Chondrocyte (in vitro differentiated cells): ENCODE measurements around the gene CTAG2. TPM values are rescaled to one million over a fixed set of nuclear protein-coding genes. Genes with fewer than 3 reads are reported as not detected.

Source experiments
- DNase-seq: peaks from one replicate; pipeline ENCODE4 v3.0.0; 2021; ENCODE audit warnings: mixed read lengths, low spot score
- H3K27ac Mint-ChIP-seq: one replicate; pipeline ENCODE4 v1.8.0; 2021; ENCODE audit warnings: mild to moderate bottlenecking, moderate library complexity, mixed read lengths; ENCODE audit not compliant: unreplicated experiment
- H3K27me3 Mint-ChIP-seq: 2 replicates; pipeline ENCODE4 v1.8.0; 2021; ENCODE audit warnings: low read depth, mixed read lengths
- H3K36me3 Mint-ChIP-seq: 2 replicates; pipeline ENCODE4 v1.8.0; 2021; ENCODE audit warnings: low read depth, mixed read lengths
- H3K4me1 Mint-ChIP-seq: 2 replicates; pipeline ENCODE4 v1.8.0; 2021; ENCODE audit warnings: low read depth, mild to moderate bottlenecking, mixed read lengths
- H3K4me3 Mint-ChIP-seq: one replicate; pipeline ENCODE4 v1.8.0; 2021; ENCODE audit warnings: mild to moderate bottlenecking, moderate library complexity, mixed read lengths; ENCODE audit not compliant: unreplicated experiment
- H3K9me3 Mint-ChIP-seq: 2 replicates; pipeline ENCODE4 v1.8.0; 2021; ENCODE audit warnings: low read depth, mixed read lengths
- CTCF ChIP-seq: fragments of 200-600 bp; sonication (generic); IDR thresholded peaks from 2 replicates; pipeline ENCODE4 v1.5.0; 2021; ENCODE audit warnings: antibody characterized with exemption, mild to moderate bottlenecking, moderate library complexity
- total RNA-seq: library from RNA; stranded (reverse); gene quantifications from 3 replicates; pipeline ENCODE4 v1.2.1, GENCODE V29; 2021

Gene CTAG2
- total RNA-seq, 1 donor from 2014 or later: not detected

- Mint-ChIP-seq H3K9me3 (peaks cover 13% of the 10 kb centered on the region), H3K4me3 (no peak overlapping the region), H3K36me3 (peaks cover 1% of the 10 kb centered on the region), H3K4me1 (peaks cover 17% of the 10 kb centered on the region), H3K27me3 (no peaks in the 10 kb centered on the region), H3K27ac (no peak overlapping the region)
- no peak for DNase-seq
- TF ChIP-seq CTCF: no peak
Measured at GRCh38 chrX:154607370-154607769, 46.0 kb downstream of the CTAG2 start.

GRCh38 chrX:154605566-154605965 lies 47.8 kb downstream of the CTAG2 start:
- Mint-ChIP-seq H3K9me3 (peaks cover 16% of the 10 kb centered on the region), H3K4me3 (no peak overlapping the region), H3K27ac (no peak overlapping the region), H3K4me1 (peaks cover 29% of the 10 kb centered on the region), H3K36me3 (peaks cover 1% of the 10 kb centered on the region), H3K27me3 (no peaks in the 10 kb centered on the region)
- TF ChIP-seq CTCF: no peak
- DNase-seq: peak; percentile 11

GRCh38 chrX:154603438-154604430 lies 49.6 kb downstream of the CTAG2 start:
- Mint-ChIP-seq H3K4me1 (peaks cover 39% of the 10 kb centered on the region), H3K27ac (peak overlapping the region; percentile 75), H3K9me3 (peaks cover 17% of the 10 kb centered on the region), H3K36me3 (peaks cover 1% of the 10 kb centered on the region), H3K4me3 (no peak overlapping the region), H3K27me3 (no peaks in the 10 kb centered on the region)
- DNase-seq: peak; percentile 71
- TF ChIP-seq CTCF: no peak

GRCh38 chrX:154602766-154603437 lies 50.5 kb downstream of the CTAG2 start:
- no peak overlapping the region for H3K4me3 Mint-ChIP-seq

More at GRCh38 chrX:154602766-154603437, 50.5 kb downstream of the CTAG2 start:
- peak; percentile 72 for DNase-seq
- no peaks in the 10 kb centered on the region for H3K27me3 Mint-ChIP-seq
- no peaks in the 10 kb centered on the region for H3K36me3 Mint-ChIP-seq
- peaks cover 22% of the 10 kb centered on the region for H3K9me3 Mint-ChIP-seq
- H3K4me1 Mint-ChIP-seq: peaks cover 39% of the 10 kb centered on the region
- no peak for TF ChIP-seq CTCF
- H3K27ac Mint-ChIP-seq: no peak overlapping the region
